Activated CD8-positive, alpha-beta memory T cell treated with anti-CD3 and anti-CD28 coated beads for 36 hours (primary cell): Measurements from ENCODE around the gene CATSPERZ. TPM values are rescaled to one million over a fixed set of nuclear protein-coding genes. Genes with fewer than 3 reads are reported as not detected.

ENCODE experiments used
- CTCF ChIA-PET: fragments of 350-600 bp; sonication (Branson Sonifier 250); formaldehyde crosslinking; loops from one replicate; lab custom pipeline; 2021; ENCODE audit warnings: antibody characterized with exemption; lab: Charles Lee
- POLR2A ChIA-PET: fragments of 350-600 bp; sonication (Branson Sonifier 250); formaldehyde crosslinking; loops from one replicate; lab custom pipeline; 2021; ENCODE audit warnings: antibody characterized with exemption; lab: Charles Lee
- total RNA-seq, 2 experiments: library from RNA; stranded (reverse); gene quantifications; one replicate each; pipeline ENCODE4 v1.2.3, GENCODE V29; 2021

The CATSPERZ gene
- total RNA-seq, 2 experiments from 2014 or later, result not detected

DNA sequence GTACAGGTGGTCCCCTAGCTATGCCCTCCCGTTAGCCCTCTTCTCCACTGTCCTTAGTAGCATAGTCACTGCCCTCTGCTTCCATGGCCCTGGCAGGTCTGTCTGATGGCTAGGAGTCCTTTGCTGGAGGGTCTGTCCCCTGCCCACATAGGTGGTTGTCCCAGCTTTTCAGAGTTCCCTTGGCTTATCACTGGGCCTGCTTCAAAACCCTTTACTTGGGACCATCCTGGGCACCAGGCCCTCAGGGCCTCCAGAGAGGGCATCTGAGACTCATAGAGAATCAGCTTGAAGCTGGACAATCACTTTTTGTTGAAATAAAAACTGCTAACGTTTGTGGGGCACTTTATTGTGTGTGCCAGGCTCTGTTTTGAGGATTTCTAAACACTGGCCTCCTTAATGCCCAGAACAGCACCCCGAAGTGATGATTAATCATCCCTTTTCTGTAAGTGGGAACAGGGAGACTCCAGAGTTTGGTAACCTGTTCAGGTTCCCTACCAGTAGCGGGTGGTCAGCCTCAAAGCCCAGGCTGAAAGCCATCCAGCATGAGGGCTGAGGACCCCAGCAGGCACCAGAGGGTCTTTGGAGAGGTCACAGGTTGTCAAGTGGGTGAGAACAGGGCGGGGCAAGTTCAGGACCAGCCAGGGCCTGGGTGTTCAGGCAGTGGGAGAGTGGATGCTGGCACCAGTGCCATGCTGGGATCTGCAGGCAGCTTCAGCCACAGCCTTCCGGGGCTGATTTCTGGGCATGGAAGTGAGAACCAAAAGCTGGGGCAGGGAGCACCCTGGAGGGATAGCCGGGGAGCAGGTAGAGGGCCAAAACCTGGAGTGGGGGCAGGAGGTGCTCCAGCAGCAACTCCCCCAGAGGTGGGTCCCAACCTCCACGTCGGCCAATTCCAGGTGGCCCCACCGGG lies 9.6 kb upstream of the CATSPERZ start:
- ChIA-PET CTCF (interaction anchor here (1.3 to 4.6 kb wide), 4 partner anchors 10 to 40 kb away, joined by 4 to 26 read pairs (median 8); partner anchors contain the start of genes CATSPERZ and PLCB3), POLR2A (interaction anchor here (1.2 kb wide), 1 partner anchor 84 kb away, joined by 3 read pairs; the partner anchor contains the start of gene FERMT3)

DNA sequence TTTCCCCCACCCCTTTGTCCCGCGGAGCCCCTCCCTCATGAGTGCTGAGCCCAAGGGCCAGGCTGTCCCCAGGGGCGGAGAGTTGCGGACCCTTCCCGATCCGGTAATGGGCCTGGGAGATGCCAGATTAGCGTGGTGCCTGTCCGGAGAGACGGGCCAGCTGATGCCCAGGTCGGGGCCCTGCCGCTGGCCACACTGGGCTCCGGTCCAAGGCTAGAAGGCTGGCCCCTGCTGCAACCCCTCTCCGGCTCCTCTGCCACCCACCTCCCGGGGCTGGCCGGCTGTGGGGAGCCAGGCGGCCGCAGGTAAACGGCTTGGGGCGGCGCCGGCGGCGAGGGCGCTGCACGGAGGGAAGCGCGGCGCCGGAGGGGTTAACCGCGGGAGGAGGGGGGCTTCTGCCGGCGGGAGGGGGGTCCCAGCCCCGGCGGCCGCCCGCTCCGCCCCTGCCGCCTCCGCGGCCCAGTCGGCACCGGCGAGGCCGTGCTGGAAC lies 8.9 kb upstream of the CATSPERZ start, which contains the start of gene KCNK4:
TSS of gene KCNK4 (plus strand) at position 41 of the 490 bp plus-strand sequence. CDS start 1,717 bp downstream, outside the sequence.
- ChIA-PET CTCF (interaction anchor here (2.3 to 4.6 kb wide), 2 partner anchors 10 to 13 kb away, joined by 8 to 26 read pairs; no protein-coding TSS in a partner anchor), POLR2A (no interaction called here)

DNA sequence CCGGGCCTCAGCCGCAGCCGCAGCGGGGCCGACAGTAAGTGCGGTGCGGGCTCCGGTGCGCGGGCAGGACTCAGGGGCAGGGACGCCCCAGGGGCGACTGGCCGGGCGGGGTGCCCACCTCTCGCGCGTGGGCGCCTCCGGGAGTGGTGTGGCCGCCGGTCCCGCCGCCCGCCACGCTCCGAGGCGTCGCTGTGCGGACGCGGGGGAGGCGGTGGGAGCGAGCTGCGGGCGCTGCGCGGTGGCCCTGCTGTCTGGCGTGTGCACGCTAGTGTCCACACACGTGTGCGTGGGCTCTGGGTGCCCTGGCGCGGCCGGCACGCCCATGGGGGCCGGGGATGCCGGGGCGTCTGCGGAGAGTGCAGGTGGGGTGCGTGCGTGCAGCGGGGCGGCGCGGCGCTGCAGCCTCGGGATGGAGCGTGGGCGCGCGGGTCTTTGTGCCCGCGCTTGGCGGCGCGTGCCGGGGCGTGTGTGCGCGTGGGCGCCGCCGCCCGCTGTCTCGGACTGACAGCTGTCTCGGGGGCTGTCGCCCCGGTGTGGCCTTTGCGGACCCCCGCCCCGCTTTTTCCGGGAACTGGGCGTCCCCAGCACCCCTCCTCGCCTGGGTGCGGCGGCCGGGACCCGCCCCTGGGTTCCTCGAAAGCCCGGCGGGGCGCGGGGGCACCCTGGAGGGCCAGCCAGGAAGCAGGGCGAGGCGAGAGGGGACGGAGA lies 8.3 kb upstream of the CATSPERZ start:
- ChIA-PET CTCF (interaction anchor here (0.6 to 4.6 kb wide), 4 partner anchors 9 to 318 kb away, joined by 3 to 26 read pairs (median 6); no protein-coding TSS in a partner anchor), POLR2A (no interaction called here)

DNA sequence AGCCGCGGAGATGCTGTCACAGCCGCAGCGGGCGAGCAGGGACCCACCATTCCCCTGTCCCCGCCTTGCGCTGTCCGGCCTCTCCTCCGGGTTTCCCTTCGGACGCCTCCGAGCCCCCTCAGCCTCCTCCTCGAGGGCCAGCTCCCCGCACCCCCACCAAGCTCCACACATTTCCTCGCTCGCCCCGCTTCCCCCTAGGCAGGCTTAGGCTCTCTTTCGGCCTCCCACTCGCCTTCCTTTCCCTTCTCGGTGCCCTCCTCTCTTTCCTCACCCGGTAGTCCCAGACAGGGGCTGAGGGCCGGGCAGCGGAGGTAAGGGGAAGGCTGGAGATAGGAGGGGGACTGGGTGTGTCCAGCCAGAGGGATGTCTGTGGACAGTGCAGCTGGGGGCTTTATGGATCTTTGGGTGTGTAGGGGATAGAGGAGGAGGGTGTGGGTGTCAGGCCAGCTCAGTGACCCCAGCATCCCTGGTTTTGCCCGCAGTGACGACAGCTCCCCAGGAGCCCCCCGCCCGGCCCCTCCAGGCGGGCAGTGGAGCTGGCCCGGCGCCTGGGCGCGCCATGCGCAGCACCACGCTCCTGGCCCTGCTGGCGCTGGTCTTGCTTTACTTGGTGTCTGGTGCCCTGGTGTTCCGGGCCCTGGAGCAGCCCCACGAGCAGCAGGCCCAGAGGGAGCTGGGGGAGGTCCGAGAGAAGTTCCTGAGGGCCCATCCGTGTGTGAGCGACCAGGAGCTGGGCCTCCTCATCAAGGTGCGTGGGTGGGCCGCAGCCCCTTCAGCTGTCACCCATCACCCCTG lies 7.5 kb upstream of the CATSPERZ start:
- ChIA-PET CTCF (interaction anchor here (0.6 to 4.6 kb wide), 6 partner anchors 9 to 319 kb away, joined by 3 to 26 read pairs (median 3); no protein-coding TSS in a partner anchor), POLR2A (interaction anchor here (0.5 kb wide), 1 partner anchor 107 kb away, joined by 4 read pairs; the partner anchor contains the start of gene STIP1)

DNA sequence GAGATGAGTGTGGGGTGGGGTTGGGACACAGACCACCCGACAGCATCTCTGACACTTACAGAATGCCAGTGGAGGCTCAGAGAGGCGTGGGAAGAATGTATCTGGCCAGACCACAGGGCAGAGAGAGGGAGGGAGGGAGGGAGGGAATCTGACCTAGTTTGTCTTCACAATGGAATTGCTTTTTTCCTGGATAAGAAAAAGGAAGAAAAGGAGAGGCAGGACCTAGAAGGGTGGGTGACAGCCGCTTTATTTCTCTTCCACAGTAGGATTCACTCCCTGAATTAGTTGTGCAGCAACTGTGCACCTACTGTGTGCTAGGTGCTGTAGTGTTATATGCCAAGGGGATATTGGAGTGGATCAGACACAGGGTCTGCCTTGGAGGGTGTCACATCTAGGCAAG lies 5.4 kb upstream of the CATSPERZ start:
- POLR2A ChIA-PET, result no interaction called here
- CTCF ChIA-PET, result no interaction called here

DNA sequence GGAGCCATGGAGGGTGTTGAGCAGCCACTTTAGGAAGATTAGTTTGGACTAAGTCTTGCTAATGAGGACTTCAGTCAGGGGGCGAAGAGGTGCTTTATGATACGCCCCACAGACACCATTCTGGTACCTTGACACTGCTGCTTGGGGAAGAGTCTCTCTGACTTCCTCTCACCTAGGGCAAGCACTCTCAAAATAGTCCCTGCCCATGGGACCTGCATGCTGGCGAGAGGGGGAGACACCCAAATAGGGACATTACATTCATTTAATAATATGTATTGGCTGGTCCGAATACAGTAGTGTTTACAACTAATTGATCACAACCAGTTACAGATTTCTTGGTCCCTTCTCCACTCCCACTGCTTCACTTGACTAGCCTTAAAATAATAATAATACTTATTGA lies 4.4 kb upstream of the CATSPERZ start:
- POLR2A ChIA-PET, result no interaction called here
- CTCF ChIA-PET, result interaction anchor here (0.6 kb wide), 1 partner anchor 8 kb away, joined by 3 read pairs; no protein-coding TSS in a partner anchor

DNA sequence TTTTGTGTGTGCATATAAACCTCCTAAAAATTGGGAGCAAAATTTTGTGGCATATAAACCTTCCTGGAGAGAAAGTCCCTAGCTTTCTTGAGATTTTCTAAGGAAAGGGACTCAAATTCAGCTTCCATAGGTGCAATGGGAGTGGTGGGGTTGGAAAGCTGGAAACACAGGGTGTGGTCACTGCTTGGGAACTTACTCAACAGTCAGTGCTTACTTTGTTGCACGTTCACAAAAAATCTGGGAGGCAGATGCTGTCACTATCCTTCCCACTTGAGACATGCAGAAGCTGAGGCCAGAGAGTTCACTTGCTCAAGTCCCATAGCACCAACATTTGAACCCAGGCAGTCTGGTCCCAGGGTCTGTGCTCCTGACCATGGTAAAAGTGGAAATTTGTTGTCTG lies 3.9 kb upstream of the CATSPERZ start:
- ChIA-PET POLR2A (interaction anchor here (1.2 kb wide), 1 partner anchor 25 kb away, joined by 3 read pairs; no protein-coding TSS in a partner anchor), CTCF (interaction anchor here (0.6 kb wide), 1 partner anchor 1022 kb away, joined by 3 read pairs; no protein-coding TSS in a partner anchor)

DNA sequence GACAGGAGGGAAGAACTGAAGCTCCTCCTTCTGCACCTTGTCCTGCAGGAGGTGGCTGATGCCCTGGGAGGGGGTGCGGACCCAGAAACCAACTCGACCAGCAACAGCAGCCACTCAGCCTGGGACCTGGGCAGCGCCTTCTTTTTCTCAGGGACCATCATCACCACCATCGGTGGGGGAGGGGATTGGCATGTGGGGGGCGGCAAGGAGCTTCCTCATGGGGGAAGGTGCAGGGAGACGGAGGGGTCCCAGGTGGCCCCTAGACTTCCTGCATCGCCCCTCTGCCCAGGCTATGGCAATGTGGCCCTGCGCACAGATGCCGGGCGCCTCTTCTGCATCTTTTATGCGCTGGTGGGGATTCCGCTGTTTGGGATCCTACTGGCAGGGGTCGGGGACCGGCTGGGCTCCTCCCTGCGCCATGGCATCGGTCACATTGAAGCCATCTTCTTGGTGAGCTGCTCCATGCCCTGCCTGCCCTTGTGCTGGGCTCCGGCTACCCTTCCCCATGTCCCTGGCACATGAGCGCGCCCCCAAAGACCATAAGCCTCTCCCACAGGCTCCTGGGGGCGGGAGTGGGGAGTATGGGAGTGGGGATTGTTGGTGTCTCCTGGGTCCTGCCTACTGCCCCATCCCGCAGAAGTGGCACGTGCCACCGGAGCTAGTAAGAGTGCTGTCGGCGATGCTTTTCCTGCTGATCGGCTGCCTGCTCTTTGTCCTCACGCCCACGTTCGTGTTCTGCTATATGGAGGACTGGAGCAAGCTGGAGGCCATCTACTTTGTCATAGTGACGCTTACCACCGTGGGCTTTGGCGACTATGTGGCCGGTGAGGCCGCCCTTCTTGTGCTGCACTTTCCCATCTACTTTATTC lies 3.1 kb upstream of the CATSPERZ start:
- CTCF ChIA-PET, result interaction anchor here (0.6 to 1.0 kb wide), 2 partner anchors 16 to 1021 kb away, joined by 3 read pairs; no protein-coding TSS in a partner anchor

DNA sequence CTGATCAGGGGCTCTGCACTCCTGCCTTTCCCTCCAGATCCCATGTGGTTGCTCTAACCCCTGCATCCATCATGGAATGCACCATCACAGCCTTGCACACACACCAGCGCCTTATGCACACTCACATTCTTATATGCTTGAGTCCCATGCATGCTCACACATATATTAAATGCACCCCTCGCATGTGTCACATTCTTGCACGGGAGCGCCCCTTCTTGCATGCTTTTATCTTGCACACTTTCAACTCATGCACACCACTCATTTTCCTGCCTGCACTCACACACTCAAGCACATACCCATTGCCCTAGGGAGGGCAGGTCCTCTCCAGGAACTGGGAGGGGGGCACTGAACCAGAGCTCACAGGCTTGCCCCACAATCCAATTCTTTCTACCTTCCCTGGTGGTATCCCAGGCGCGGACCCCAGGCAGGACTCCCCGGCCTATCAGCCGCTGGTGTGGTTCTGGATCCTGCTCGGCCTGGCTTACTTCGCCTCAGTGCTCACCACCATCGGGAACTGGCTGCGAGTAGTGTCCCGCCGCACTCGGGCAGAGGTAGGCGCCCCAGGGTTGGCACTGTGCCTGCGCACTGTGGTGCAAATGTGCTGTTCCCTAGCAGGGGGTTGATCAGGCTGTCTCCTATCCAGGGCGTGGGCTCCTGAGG lies 2.3 kb upstream of the CATSPERZ start:
- CTCF ChIA-PET, result interaction anchor here (1.0 kb wide), 1 partner anchor 15 kb away, joined by 3 read pairs; no protein-coding TSS in a partner anchor
- POLR2A ChIA-PET, result no interaction called here

More for the DNA sequence above, 3.1 kb upstream of the CATSPERZ start:
- POLR2A ChIA-PET, result interaction anchor here (1.2 kb wide), 1 partner anchor 26 kb away, joined by 3 read pairs; no protein-coding TSS in a partner anchor

DNA sequence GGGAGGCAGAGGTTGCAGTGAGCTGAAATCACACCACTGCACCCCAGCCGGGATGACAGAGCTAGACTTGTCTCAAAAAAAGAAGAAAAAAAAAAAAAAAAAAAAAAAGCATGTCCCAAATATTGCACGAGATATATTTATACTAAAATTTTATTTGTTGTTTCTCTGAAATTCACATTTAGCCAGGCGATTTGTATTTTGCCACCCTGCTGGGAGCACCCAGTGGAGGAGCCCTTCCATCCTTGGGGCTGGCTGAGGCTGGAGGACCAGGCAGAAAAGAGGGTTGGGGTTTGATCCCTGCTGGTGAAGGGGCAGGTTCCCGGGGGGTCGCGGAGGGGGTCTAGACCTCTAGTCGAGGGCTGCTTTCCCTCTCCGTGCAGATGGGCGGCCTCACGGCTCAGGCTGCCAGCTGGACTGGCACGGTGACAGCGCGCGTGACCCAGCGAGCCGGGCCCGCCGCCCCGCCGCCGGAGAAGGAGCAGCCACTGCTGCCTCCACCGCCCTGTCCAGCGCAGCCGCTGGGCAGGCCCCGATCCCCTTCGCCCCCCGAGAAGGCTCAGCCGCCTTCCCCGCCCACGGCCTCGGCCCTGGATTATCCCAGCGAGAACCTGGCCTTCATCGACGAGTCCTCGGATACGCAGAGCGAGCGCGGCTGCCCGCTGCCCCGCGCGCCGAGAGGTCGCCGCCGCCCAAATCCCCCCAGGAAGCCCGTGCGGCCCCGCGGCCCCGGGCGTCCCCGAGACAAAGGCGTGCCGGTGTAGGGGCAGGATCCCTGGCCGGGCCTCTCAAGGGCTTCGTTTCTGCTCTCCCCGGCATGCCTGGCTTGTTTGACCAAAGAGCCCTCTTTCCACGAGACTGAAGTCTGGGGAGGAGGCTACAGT lies 952 bp upstream of the CATSPERZ start:
- CTCF ChIA-PET, result interaction anchor here (0.6 kb wide), 1 partner anchor 31 kb away, joined by 3 read pairs; no protein-coding TSS in a partner anchor
- POLR2A ChIA-PET, result no interaction called here

DNA sequence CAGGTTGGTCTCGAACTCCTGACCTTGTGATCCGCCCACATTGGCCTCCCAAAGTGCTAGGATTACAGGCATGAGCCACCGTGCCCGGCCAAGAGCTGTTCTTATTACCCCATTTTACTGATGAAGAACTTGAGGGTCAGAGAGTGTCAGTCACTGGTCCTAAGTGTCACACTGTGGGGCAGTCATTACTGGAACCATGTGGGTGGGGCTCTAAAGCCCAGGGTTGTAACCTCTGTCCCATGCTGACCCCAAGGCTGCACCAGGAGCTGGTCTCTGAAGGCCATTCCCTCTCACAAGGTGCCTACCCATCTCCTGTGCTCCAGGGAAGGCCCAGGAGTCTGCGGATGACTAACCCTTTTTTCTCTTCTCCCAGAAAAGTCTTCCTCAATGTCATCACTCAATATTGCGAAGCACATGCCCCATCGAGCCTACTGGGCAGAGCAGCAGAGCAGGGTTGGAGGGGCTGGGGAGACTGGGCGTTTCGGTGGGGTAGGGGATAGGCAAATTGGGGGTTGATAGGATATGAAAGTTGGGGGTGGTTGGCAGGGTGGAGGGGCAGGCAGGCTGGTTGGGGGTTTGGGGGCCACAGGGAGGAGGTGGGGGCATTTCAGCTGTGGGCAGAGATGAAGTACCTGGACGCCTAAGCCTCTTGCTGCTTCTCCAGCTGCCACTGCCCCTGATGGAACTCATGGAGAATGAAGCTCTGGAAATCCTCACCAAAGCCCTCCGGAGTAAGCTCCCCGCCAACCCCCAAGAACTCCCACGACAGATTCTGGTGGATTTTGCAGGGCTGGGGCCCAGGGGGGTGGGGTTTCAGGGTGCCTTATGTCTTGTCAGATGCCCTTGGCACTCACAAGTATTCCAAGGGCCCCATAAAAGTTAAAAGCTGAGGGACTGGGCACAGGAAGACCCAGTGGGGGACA lies 3.2 kb downstream of the CATSPERZ start:
- CTCF ChIA-PET, result interaction anchor here (0.5 to 6.3 kb wide), 23 partner anchors 8 to 142 kb away, joined by 3 to 61 read pairs (median 5); partner anchors contain the start of genes BAD, CCDC88B, DNAJC4 and FERMT3
- POLR2A ChIA-PET, result interaction anchor here (0.5 to 2.3 kb wide), 9 partner anchors 14 to 96 kb away, joined by 3 to 16 read pairs (median 4); partner anchors contain the start of genes CCDC88B, FERMT3, FKBP2 and GPR137

DNA sequence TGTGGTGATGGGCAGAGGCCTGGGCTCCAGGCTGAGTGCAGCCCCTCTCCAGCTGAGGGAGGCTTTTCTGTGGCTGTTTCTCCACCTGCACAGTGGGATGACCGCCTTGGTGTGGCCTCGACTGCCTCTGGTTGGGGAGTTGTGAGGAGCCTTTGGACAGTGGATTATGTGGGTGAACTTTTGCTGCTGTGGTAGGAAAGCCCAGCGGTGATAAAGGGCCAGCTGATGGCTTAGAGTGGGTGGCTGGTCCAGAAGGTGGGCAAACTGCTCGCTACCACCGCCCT lies 3.8 kb downstream of the CATSPERZ start:
- CTCF ChIA-PET, result interaction anchor here (0.7 to 6.3 kb wide), 21 partner anchors 12 to 142 kb away, joined by 3 to 61 read pairs (median 5); partner anchors contain the start of genes BAD, CCDC88B, DNAJC4 and FERMT3
- POLR2A ChIA-PET, result interaction anchor here (0.7 to 2.3 kb wide), 10 partner anchors 13 to 119 kb away, joined by 3 to 16 read pairs (median 4); partner anchors contain the start of genes BAD, FERMT3, GPR137 and PPP1R14B

DNA sequence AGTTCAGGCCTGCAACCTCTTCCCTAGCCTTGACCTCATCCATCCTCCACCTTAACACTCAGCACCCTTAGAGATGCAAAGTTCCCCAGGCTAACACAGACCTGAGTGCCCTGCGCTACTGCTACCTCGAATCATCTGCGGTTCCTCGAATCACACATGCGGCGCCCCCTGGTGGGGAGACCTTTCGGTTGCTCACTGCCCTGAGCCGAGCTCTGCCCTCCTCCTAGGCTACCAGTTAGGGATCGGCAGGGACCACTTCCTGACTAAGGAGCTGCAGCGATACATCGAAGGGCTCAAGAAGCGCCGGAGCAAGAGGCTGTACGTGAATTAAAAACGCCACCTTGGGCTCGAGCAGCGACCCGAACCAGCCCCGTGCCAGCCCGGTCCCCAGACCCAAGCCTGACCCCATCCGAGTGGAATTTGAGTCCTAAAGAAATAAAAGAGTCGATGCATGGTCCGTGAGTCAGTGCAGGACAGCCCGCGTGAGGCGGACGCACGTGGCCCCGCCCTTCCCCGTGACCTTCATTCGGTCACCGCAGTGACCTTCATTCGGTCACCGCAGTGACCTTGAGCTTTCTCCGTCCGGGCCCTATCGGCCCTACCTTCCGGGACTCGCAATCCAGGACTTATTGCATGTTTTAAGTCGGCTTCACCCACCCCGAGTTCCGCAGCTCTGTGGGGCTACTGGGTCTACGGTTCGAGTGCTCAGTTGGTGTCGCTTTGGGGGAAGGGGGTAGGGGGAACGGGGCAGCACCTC lies 4.3 kb downstream of the CATSPERZ start:
- CTCF ChIA-PET, result interaction anchor here (0.6 to 6.3 kb wide), 26 partner anchors 13 to 143 kb away, joined by 3 to 61 read pairs (median 4); partner anchors contain the start of genes BAD, CCDC88B, DNAJC4 and FERMT3
- POLR2A ChIA-PET, result interaction anchor here (0.6 to 2.3 kb wide), 14 partner anchors 13 to 120 kb away, joined by 3 to 16 read pairs (median 4); partner anchors contain the start of genes BAD, FERMT3, GPR137 and PPP1R14B
